ENCODE data around the gene DOK5. TPM values are rescaled to one million over a fixed set of nuclear protein-coding genes. Genes with fewer than 3 reads are reported as not detected.

Gene DOK5
- total and polyA plus RNA-seq, 2 experiments from 2014 or later = 5.0 to 6.9 TPM

GRCh38 chr20:54643761-54644160 is 168.4 kb downstream of the DOK5 start (continued):
- TF ChIP-seq, protein P1, sequence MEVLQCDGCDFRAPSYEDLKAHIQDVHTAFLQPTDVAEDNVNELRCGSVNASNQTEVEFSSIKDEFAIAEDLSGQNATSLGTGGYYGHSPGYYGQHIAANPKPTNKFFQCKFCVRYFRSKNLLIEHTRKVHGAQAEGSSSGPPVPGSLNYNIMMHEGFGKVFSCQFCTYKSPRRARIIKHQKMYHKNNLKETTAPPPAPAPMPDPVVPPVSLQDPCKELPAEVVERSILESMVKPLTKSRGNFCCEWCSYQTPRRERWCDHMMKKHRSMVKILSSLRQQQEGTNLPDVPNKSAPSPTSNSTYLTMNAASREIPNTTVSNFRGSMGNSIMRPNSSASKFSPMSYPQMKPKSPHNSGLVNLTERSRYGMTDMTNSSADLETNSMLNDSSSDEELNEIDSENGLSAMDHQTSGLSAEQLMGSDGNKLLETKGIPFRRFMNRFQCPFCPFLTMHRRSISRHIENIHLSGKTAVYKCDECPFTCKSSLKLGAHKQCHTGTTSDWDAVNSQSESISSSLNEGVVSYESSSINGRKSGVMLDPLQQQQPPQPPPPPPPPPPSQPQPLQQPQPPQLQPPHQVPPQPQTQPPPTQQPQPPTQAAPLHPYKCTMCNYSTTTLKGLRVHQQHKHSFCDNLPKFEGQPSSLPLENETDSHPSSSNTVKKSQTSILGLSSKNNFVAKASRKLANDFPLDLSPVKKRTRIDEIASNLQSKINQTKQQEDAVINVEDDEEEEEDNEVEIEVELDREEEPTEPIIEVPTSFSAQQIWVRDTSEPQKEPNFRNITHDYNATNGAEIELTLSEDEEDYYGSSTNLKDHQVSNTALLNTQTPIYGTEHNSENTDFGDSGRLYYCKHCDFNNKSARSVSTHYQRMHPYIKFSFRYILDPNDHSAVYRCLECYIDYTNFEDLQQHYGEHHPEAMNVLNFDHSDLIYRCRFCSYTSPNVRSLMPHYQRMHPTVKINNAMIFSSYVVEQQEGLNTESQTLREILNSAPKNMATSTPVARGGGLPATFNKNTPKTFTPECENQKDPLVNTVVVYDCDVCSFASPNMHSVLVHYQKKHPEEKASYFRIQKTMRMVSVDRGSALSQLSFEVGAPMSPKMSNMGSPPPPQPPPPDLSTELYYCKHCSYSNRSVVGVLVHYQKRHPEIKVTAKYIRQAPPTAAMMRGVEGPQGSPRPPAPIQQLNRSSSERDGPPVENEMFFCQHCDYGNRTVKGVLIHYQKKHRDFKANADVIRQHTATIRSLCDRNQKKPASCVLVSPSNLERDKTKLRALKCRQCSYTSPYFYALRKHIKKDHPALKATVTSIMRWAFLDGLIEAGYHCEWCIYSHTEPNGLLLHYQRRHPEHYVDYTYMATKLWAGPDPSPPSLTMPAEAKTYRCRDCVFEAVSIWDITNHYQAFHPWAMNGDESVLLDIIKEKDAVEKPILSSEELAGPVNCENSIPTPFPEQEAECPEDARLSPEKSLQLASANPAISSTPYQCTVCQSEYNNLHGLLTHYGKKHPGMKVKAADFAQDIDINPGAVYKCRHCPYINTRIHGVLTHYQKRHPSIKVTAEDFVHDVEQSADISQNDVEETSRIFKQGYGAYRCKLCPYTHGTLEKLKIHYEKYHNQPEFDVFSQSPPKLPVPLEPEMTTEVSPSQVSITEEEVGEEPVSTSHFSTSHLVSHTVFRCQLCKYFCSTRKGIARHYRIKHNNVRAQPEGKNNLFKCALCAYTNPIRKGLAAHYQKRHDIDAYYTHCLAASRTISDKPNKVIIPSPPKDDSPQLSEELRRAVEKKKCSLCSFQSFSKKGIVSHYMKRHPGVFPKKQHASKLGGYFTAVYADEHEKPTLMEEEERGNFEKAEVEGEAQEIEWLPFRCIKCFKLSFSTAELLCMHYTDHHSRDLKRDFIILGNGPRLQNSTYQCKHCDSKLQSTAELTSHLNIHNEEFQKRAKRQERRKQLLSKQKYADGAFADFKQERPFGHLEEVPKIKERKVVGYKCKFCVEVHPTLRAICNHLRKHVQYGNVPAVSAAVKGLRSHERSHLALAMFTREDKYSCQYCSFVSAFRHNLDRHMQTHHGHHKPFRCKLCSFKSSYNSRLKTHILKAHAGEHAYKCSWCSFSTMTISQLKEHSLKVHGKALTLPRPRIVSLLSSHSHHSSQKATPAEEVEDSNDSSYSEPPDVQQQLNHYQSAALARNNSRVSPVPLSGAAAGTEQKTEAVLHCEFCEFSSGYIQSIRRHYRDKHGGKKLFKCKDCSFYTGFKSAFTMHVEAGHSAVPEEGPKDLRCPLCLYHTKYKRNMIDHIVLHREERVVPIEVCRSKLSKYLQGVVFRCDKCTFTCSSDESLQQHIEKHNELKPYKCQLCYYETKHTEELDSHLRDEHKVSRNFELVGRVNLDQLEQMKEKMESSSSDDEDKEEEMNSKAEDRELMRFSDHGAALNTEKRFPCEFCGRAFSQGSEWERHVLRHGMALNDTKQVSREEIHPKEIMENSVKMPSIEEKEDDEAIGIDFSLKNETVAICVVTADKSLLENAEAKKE (CRISPR knock-in tag; IDR thresholded peaks at IDR 0.05) = no peak
- TF ChIP-seq STAT1 (IDR thresholded peaks at IDR 0.05; ENCODE audit: unreplicated experiment) = no peak

DNA sequence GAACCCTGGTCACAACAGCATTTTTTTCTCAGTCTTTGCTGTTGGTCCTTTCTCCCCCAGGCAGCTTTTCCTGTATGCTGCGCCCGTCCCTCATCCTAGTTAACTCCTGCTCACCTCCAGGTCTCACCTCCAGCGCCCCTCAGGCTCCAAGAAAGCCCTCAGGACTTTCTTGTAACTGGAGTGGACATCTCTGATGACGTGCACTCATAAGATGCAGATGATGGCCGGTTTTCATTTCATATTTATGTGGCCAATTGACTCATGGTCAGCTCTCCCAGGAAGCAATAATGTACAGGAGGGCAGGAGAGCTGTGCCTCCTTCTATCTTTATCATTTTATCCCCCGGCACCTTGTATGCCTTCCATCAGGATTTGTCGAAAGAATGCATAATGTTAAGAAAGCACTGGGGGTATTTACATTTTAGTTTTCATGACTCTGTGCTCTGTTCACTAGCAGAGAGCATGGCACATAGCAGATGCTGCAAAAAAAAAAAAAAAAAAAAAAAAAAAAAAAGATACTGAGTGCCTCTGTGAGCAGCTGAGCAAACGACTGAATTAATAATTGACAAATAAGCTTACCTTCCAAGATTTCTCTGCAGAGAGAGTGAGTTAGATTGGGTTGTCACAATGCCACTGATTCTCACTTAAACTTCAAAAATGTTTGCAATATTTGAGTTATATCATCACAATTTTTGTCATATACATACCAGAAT is 170.2 kb downstream of the DOK5 start:
- ATAC-seq (no peak), DNase-seq (ENCODE audit: low spot score) (no peak)
- Histone ChIP-seq H3K79me2 (replicated peaks; ENCODE audit: insufficient read depth) (no peaks in the 10 kb centered on the region), H3K27ac (ENCODE audit: low read depth) (no peak overlapping the region), H3K4me3 (no peak overlapping the region), H2AFZ (no peak overlapping the region), H3K36me3 (ENCODE audit: insufficient read depth) (no peaks in the 10 kb centered on the region), H4K20me1 (replicated peaks; ENCODE audit: insufficient read depth) (0 out of 2 replicates have a peak, but pooled peaks cover 2% of the 10 kb centered on the region), H3F3A (replicated peaks; ENCODE audit: low read depth) (no peaks in the 10 kb centered on the region), H3K4me2 (no peak overlapping the region), H3K4me1 (ENCODE audit: insufficient read depth) (peaks cover 6% of the 10 kb centered on the region; the same call in 1 of the 2 replicates), H3K9me2 (ENCODE audit: insufficient read depth) (no peaks in the 10 kb centered on the region; the same call in 1 of the 2 replicates), H3K27me3 (ENCODE audit: insufficient read depth) (no peaks in the 10 kb centered on the region)
- no peaks in the 10 kb centered on the region for H3K4me1 Mint-ChIP-seq
- no peaks in the 10 kb centered on the region for H3K36me3 Mint-ChIP-seq (ENCODE audit: low read depth)
- H3K27ac Mint-ChIP-seq = no peak overlapping the region
- H3K4me3 Mint-ChIP-seq = no peak overlapping the region
- H3K9me3 Mint-ChIP-seq = no peaks in the 10 kb centered on the region
- no peaks in the 10 kb centered on the region for H3K27me3 Mint-ChIP-seq (ENCODE audit: insufficient read depth, low read depth, poor library complexity)
- TF ChIP-seq STAT1 (IDR thresholded peaks at IDR 0.05; ENCODE audit: unreplicated experiment) (no peak), ZNF114 (CRISPR knock-in tag; IDR thresholded peaks at IDR 0.05) (no peak), CREB1 (CRISPR knock-in tag; IDR thresholded peaks at IDR 0.05; ENCODE audit: low read depth) (no peak), JUNB (IDR thresholded peaks at IDR 0.05; ENCODE audit: unreplicated experiment) (no peak), POLR2AphosphoS5 (IDR thresholded peaks at IDR 0.05; ENCODE audit: low read depth) (no peak)
- TF ChIP-seq, protein P2, sequence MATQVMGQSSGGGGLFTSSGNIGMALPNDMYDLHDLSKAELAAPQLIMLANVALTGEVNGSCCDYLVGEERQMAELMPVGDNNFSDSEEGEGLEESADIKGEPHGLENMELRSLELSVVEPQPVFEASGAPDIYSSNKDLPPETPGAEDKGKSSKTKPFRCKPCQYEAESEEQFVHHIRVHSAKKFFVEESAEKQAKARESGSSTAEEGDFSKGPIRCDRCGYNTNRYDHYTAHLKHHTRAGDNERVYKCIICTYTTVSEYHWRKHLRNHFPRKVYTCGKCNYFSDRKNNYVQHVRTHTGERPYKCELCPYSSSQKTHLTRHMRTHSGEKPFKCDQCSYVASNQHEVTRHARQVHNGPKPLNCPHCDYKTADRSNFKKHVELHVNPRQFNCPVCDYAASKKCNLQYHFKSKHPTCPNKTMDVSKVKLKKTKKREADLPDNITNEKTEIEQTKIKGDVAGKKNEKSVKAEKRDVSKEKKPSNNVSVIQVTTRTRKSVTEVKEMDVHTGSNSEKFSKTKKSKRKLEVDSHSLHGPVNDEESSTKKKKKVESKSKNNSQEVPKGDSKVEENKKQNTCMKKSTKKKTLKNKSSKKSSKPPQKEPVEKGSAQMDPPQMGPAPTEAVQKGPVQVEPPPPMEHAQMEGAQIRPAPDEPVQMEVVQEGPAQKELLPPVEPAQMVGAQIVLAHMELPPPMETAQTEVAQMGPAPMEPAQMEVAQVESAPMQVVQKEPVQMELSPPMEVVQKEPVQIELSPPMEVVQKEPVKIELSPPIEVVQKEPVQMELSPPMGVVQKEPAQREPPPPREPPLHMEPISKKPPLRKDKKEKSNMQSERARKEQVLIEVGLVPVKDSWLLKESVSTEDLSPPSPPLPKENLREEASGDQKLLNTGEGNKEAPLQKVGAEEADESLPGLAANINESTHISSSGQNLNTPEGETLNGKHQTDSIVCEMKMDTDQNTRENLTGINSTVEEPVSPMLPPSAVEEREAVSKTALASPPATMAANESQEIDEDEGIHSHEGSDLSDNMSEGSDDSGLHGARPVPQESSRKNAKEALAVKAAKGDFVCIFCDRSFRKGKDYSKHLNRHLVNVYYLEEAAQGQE (IDR thresholded peaks at IDR 0.05; ENCODE audit: unreplicated experiment) = no peak

All from GM23338 (cell line).